NK-92 (cell line): Measurements from ENCODE around the gene KIF3B.
"Not testable (repeated sequence)": the region's sequence is repeated elsewhere in the genome, so short reads cannot be mapped to it uniquely, and the experiment has no call there.

ENCODE experiments used
- DNase-seq: peaks from one replicate; lab custom pipeline; 2025; ENCODE audit not compliant: unreplicated experiment; lab: John Stamatoyannopoulos, UW

Gene KIF3B

GRCh38 chr20:32292548-32292947 is 15.1 kb downstream of the KIF3B start:
- no peak for DNase-seq

GRCh38 chr20:32294071-32294470 is 16.6 kb downstream of the KIF3B start:
- no peak for DNase-seq

- DNase-seq, result no peak
These were observed 19.0 kb downstream of the KIF3B start for GRCh38 chr20:32296412-32296811.

GRCh38 chr20:32296819-32297420 is 19.5 kb downstream of the KIF3B start:
- DNase-seq, result no peak

GRCh38 chr20:32297439-32297838 is 20.0 kb downstream of the KIF3B start:
- DNase-seq, result no peak

GRCh38 chr20:32300647-32301046 is 23.2 kb downstream of the KIF3B start:
- no peak for DNase-seq

GRCh38 chr20:32301719-32302506 is 24.5 kb downstream of the KIF3B start:
- no peak for DNase-seq

- no peak for DNase-seq
These were observed 25.0 kb downstream of the KIF3B start for GRCh38 chr20:32302507-32302872.

- no peak for DNase-seq
These were observed 26.8 kb downstream of the KIF3B start for GRCh38 chr20:32304131-32304746.

- DNase-seq, result no peak
These were observed 35.4 kb downstream of the KIF3B start for GRCh38 chr20:32312718-32313424.

GRCh38 chr20:32314768-32315167 is 37.3 kb downstream of the KIF3B start:
- no peak for DNase-seq

GRCh38 chr20:32315399-32315798 is 37.9 kb downstream of the KIF3B start:
- no peak for DNase-seq

- no peak for DNase-seq
These were observed 38.4 kb downstream of the KIF3B start for GRCh38 chr20:32315891-32316290.

GRCh38 chr20:32316667-32317066 is 39.2 kb downstream of the KIF3B start:
- no peak for DNase-seq

- no peak for DNase-seq
These were observed 41.6 kb downstream of the KIF3B start for GRCh38 chr20:32319100-32319499.

GRCh38 chr20:32320305-32320704 is 42.9 kb downstream of the KIF3B start:
- no peak for DNase-seq

GRCh38 chr20:32321390-32321789 is 43.9 kb downstream of the KIF3B start:
- no peak for DNase-seq

GRCh38 chr20:32322260-32322659 is 44.8 kb downstream of the KIF3B start:
- DNase-seq, result not testable (repeated sequence)

- not testable (repeated sequence) for DNase-seq
These were observed 46.3 kb downstream of the KIF3B start for GRCh38 chr20:32323761-32324160.

- DNase-seq, result no peak
These were observed 48.5 kb downstream of the KIF3B start for GRCh38 chr20:32325706-32326503.

- DNase-seq, result no peak
These were observed 49.0 kb downstream of the KIF3B start for GRCh38 chr20:32326504-32326845.
